GM12878 (cell line): ENCODE data around the gene EFHD1. TPM values are rescaled to one million over a fixed set of nuclear protein-coding genes. Genes with fewer than 3 reads are reported as not detected.

ENCODE experiments used
- ATAC-seq: fragments of 200-7000 bp; cut with Tn5 transposase; 3 replicates; pipeline ENCODE4 v1.9.1; 2020; ENCODE audit warnings: mild to moderate bottlenecking, moderate library complexity
- BruUV-seq: library from RNA; stranded (reverse); fragments of 400-500 nt; replicated peaks from 2 replicates; lab custom pipeline; 2021; lab: Mats Ljungman, UMichigan
- CTCF ChIA-PET: fragments of 300-600 bp; sonication (Branson Sonifier 250); formaldehyde crosslinking; extraction: SDS; loops from one replicate; lab custom pipeline; 2021; ENCODE audit warnings: inconsistent platforms; lab: Yijun Ruan, JAX
- POLR2A ChIA-PET: fragments of 350-600 bp; formaldehyde crosslinking; extraction: SDS; loops from one replicate; lab custom pipeline; 2021; ENCODE audit warnings: inconsistent platforms; lab: Charles Lee
- RAD21 ChIA-PET: fragments of 300-600 bp; sonication (Branson Sonifier 250); formaldehyde crosslinking; loops from one replicate; lab custom pipeline; 2023; ENCODE audit warnings: antibody characterized with exemption; ENCODE audit not compliant: unreplicated experiment; lab: Charles Lee
- SMC1A ChIA-PET: fragments of 300-600 bp; sonication (Branson Sonifier 250); formaldehyde crosslinking; loops from one replicate; lab custom pipeline; 2023; ENCODE audit not compliant: unreplicated experiment, uncharacterized antibody; lab: Charles Lee
- DNase-seq: peaks from one replicate; pipeline ENCODE4 v3.0.0-alpha.2; 2011; ENCODE audit warnings: low read depth, low spot score
- FAIRE-seq: peaks from 3 replicates; lab custom pipeline; 2011; peaks lifted over from hg19 to GRCh38; lab: Jason Lieb, UNC
- H2AFZ ChIP-seq: 2 replicates; pipeline ENCODE4 v1.6.0; 2011; ENCODE audit warnings: low read depth, low read length, control low read depth; ENCODE audit not compliant: control insufficient read depth
- H3K27ac ChIP-seq: 2 replicates; pipeline ENCODE4 v1.5.1; 2011; ENCODE audit warnings: control low read depth; ENCODE audit not compliant: control insufficient read depth, insufficient read depth
- H3K27me3 ChIP-seq, 2 experiments: replicated peaks in 1 of 2; 2 replicates each; pipeline versions ENCODE4 v1.6.0 to v1.6.1; 2011; ENCODE audit warnings: low read length in 1 of 2; ENCODE audit not compliant: control insufficient read depth in 2 of 2, insufficient read depth in 2 of 2
- H3K36me3 ChIP-seq, 2 experiments: 2 replicates each; pipeline ENCODE4 v1.5.1; 2011; ENCODE audit warnings: low read length in 1 of 2; ENCODE audit not compliant: control insufficient read depth in 2 of 2, insufficient read depth in 2 of 2
- H3K4me1 ChIP-seq: 2 replicates; pipeline ENCODE4 v1.6.1; 2011; ENCODE audit warnings: mild to moderate bottlenecking, low read length, moderate library complexity, mixed read lengths; ENCODE audit not compliant: control insufficient read depth, insufficient read depth
- H3K4me2 ChIP-seq: 2 replicates; pipeline ENCODE4 v1.6.0; 2011; ENCODE audit warnings: control low read depth; ENCODE audit not compliant: control insufficient read depth, insufficient read depth
- H3K4me3 ChIP-seq: fragments of 200-600 bp; sonication (generic); 2 replicates; pipeline ENCODE4 v1.5.1; 2016
- H3K79me2 ChIP-seq: 2 replicates; pipeline ENCODE4 v1.6.0; 2011; ENCODE audit warnings: low read length; ENCODE audit not compliant: control insufficient read depth, insufficient read depth
- H3K9ac ChIP-seq: 2 replicates; pipeline ENCODE4 v1.8.0; 2011; ENCODE audit warnings: low read length, control low read depth, mixed read lengths; ENCODE audit not compliant: control insufficient read depth, insufficient read depth
- H3K9me3 ChIP-seq: replicated peaks from 3 replicates; pipeline ENCODE4 v1.5.1; 2011; ENCODE audit warnings: mild to moderate bottlenecking, low read length; ENCODE audit not compliant: control insufficient read depth, insufficient read depth
- H4K20me1 ChIP-seq: 2 replicates; pipeline ENCODE4 v1.6.0; 2011; ENCODE audit not compliant: control insufficient read depth, insufficient read depth
- BMI1 ChIP-seq: fragments of 450-650 bp; IDR thresholded peaks from 2 replicates; pipeline ENCODE4 v1.6.1; 2016; ENCODE audit warnings: mild to moderate bottlenecking, moderate library complexity, borderline replicate concordance
- KLF5 ChIP-seq: fragments of 450-650 bp; IDR thresholded peaks from 2 replicates; pipeline ENCODE4 v1.6.1; 2014; ENCODE audit warnings: mild to moderate bottlenecking; ENCODE audit not compliant: partially characterized antibody
- MXI1 ChIP-seq: fragments of 150-350 bp; IDR thresholded peaks from 2 replicates; pipeline ENCODE4 v1.6.1; 2011; ENCODE audit warnings: low read depth, mild to moderate bottlenecking, inconsistent platforms, low read length, improper control_type of control experiment
- SMAD5 ChIP-seq: IDR thresholded peaks from 2 replicates; pipeline ENCODE4 v1.6.1; 2016; ENCODE audit warnings: antibody characterized with exemption, low read depth
- SRF ChIP-seq, 2 experiments: IDR thresholded peaks; 2 replicates each; pipeline ENCODE4 v1.6.1; 2011; ENCODE audit warnings: low read depth in 2 of 2, low read length in 2 of 2, mild to moderate bottlenecking in 1 of 2, moderate library complexity in 1 of 2
- WGBS: methylation state at CpG from one replicate; pipeline ENCODE4 v1.1.6; 2016; ENCODE audit warnings: low lambda C conversion rate; ENCODE audit not compliant: insufficient replicate concordance, insufficient coverage; ENCODE audit errors: missing lambda C conversion rate; 5-methylcytosine and 5-hydroxymethylcytosine counted together
- in situ Hi-C: fragments of 300-500 bp; cut with MboI; formaldehyde crosslinking; loops from 9 replicates; pipeline ENCODE4 v1.14.3; 2018; ENCODE audit warnings: mixed read lengths
- intact Hi-C: fragments of 100-400 bp; cut with micrococcal nuclease; formaldehyde crosslinking; loops from one replicate; pipeline ENCODE4 v1.14.2; 2022; ENCODE audit not compliant: unreplicated experiment
- polyA plus RNA-seq, 11 experiments: library from polyadenylated mRNA; depleted of rRNA in 4 of 11; unstranded in 6 of 11; stranded (reverse) in 5 of 11; fragments of >200 nt; fragmentation: Nextera tagmentation in 4 of 11; fragmentation: Illumina TruSeq in 1 of 11; extraction: Ambion mirVana in 4 of 11; extraction: Trizol in 1 of 11; gene quantifications; 1 replicate in 1 of 11; 2 replicates in 10 of 11; pipeline versions ENCODE4 v1.2.1 to v1.2.3, GENCODE V29; 2011 to 2016; ENCODE audit warnings: inconsistent platforms in 2 of 11, missing spikeins in 2 of 11, low read depth in 1 of 11
- total RNA-seq, 4 experiments: library from RNA; depleted of rRNA in 3 of 4; stranded (reverse); fragments of >200 nt in 3 of 4; fragmentation: Illumina TruSeq in 1 of 4; extraction: Trizol in 1 of 4; gene quantifications; 2 replicates each; pipeline versions ENCODE4 v1.2.1 to v1.2.3, GENCODE V29; 2013 to 2021
- TF ChIP-seq, protein P1 (sequence below), 3 experiments: IDR thresholded peaks in 2 of 3; conservative IDR thresholded peaks in 1 of 3; 2 replicates each; pipeline ENCODE4 v1.5.1; 2011; ENCODE audit warnings: low read depth in 3 of 3, low read length in 3 of 3, mild to moderate bottlenecking in 3 of 3, control low read depth in 2 of 3, moderate library complexity in 2 of 3, inconsistent platforms in 1 of 3, mixed read lengths in 1 of 3; ENCODE audit not compliant: control insufficient read depth in 2 of 3, insufficient read depth in 1 of 3; ENCODE audit errors: extremely low read depth in 1 of 3

EFHD1 gene
- total and polyA plus RNA-seq, 10 of the 15 experiments (the other 5 are each of a cell fraction or from before 2014, with no cell fraction given): 0.07 TPM; not detected in 9

DNA sequence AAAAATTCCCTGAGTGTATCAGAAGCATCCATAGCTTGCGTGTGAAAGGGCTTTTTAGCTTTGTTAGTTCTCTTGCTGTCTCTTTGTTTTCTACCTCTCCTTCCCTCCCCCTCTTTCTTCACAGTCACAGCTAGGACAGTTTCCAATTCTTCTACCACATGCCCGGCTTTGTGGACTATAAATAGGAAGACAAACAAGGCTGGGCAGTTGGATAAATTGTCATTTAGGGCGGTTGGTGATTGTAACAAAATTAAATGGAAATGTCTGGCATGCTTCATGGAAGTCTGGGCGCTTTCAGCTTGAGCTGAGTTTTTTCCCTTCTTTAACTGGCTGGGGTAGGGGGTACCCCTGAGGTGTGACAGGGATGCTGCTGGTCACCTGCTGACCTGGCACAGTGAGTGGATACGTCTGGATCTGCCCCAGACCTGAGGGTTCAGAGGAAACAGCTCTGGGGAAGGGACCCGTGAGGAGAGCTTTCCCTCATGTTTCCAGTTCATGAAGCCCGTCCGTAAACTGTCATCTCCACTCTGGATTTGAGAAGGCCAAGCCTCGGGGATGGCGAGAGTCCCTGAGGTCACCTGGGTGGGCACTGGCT lies 34.7 kb downstream of the EFHD1 start:
- no peak overlapping the region for H3K9ac ChIP-seq
- ChIA-PET SMC1A (no interaction called here), CTCF (no interaction called here), RAD21 (no interaction called here), POLR2A (interaction anchor here (0.6 kb wide), 1 partner anchor 19 kb away, joined by 5 read pairs; no protein-coding TSS in a partner anchor)
- BruUV-seq: no TSS peak
- no peaks in the 10 kb centered on the region for H3K79me2 ChIP-seq
- no peaks in the 10 kb centered on the region for H3K4me1 ChIP-seq
- no peak overlapping the region for H2AFZ ChIP-seq
- no peak overlapping the region for H3K4me2 ChIP-seq
- H3K27ac ChIP-seq: no peak overlapping the region
- no peak overlapping the region for H3K4me3 ChIP-seq
- 30% methylated on average over 10 of the region's 10 CpGs for WGBS
- TF ChIP-seq SMAD5 (no peak), KLF5 (no peak), SRF (IDR thresholded peaks at IDR 0.05; ENCODE audit: low read depth in 2 of 2, low read length in 2 of 2) (no peak), BMI1 (no peak), MXI1 (no peak)
- TF ChIP-seq, protein P1, sequence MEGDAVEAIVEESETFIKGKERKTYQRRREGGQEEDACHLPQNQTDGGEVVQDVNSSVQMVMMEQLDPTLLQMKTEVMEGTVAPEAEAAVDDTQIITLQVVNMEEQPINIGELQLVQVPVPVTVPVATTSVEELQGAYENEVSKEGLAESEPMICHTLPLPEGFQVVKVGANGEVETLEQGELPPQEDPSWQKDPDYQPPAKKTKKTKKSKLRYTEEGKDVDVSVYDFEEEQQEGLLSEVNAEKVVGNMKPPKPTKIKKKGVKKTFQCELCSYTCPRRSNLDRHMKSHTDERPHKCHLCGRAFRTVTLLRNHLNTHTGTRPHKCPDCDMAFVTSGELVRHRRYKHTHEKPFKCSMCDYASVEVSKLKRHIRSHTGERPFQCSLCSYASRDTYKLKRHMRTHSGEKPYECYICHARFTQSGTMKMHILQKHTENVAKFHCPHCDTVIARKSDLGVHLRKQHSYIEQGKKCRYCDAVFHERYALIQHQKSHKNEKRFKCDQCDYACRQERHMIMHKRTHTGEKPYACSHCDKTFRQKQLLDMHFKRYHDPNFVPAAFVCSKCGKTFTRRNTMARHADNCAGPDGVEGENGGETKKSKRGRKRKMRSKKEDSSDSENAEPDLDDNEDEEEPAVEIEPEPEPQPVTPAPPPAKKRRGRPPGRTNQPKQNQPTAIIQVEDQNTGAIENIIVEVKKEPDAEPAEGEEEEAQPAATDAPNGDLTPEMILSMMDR (IDR thresholded peaks at IDR 0.05 in 2 of 3, conservative IDR thresholded peaks at IDR 0.05 in 1 of 3; ENCODE audit: control insufficient read depth in 2 of 3, extremely low read depth in 1 of 3, insufficient read depth in 1 of 3, low read depth in 3 of 3, low read length in 3 of 3): no peak
- H4K20me1 ChIP-seq: no peaks in the 10 kb centered on the region
- H3K27me3 ChIP-seq: no peaks in the 10 kb centered on the region
- H3K9me3 ChIP-seq: no peaks in the 10 kb centered on the region
- no peaks in the 10 kb centered on the region for H3K36me3 ChIP-seq
- FAIRE-seq: no peak
- DNase-seq: no peak
- in situ Hi-C loops: no loop called here
- ATAC-seq: no peak
- intact Hi-C loops: no loop called here
